ENCODE measurements around the gene GPC6. TPM values are rescaled to one million over a fixed set of nuclear protein-coding genes. Genes with fewer than 3 reads are reported as not detected.

GPC6 gene
- polyA plus RNA-seq, 1 donor from 2014 or later = 9.0 TPM

- Histone ChIP-seq H4K20me1 (ENCODE audit: insufficient read depth) (no peaks in the 10 kb centered on the region), H3K36me3 (ENCODE audit: insufficient read depth, low read length) (no peaks in the 10 kb centered on the region), H3F3A (ENCODE audit: insufficient read depth, low read length, poor library complexity, severe bottlenecking) (no peaks in the 10 kb centered on the region), H3K27me3 (ENCODE audit: insufficient read depth, low read depth, low read length) (no peaks in the 10 kb centered on the region), H3K9me2 (ENCODE audit: insufficient read depth, low read length) (no peaks in the 10 kb centered on the region), H3K27ac (ENCODE audit: low read length) (no peak overlapping the region), H3K9ac (ENCODE audit: low read length) (no peak overlapping the region), H3K79me2 (replicated peaks; ENCODE audit: insufficient read depth, low read length) (peaks cover 4% of the 10 kb centered on the region), H3K4me3 (ENCODE audit: low read length) (no peak overlapping the region), H2AFZ (ENCODE audit: low read depth, low read length) (no peak overlapping the region), H3K4me2 (ENCODE audit: low read length) (no peak overlapping the region), H3K9me3 (ENCODE audit: low read length) (no peaks in the 10 kb centered on the region)
- TF ChIP-seq SMC3 (conservative IDR thresholded peaks at IDR 0.05; ENCODE audit: poor library complexity) = no peak
- no peak for TF ChIP-seq POLR2AphosphoS5 (IDR thresholded peaks at IDR 0.05)
- TF ChIP-seq TAF1 (IDR thresholded peaks at IDR 0.05; ENCODE audit: low read depth) = no peak
- no peak for TF ChIP-seq REST (IDR thresholded peaks at IDR 0.05; ENCODE audit: borderline replicate concordance)
- TF ChIP-seq EP300 (conservative IDR thresholded peaks at IDR 0.05; ENCODE audit: poor library complexity, severe bottlenecking) = no peak
- no peak for TF ChIP-seq EZH2 (IDR thresholded peaks at IDR 0.05; ENCODE audit: borderline replicate concordance, insufficient read depth, low read length, poor library complexity, severe bottlenecking)
- TF ChIP-seq RAD21 (conservative IDR thresholded peaks at IDR 0.05) = no peak
- no peak for TF ChIP-seq MXI1 (conservative IDR thresholded peaks at IDR 0.05; ENCODE audit: poor library complexity, severe bottlenecking)
Observed at GRCh38 chr13:93264876-93265275, 38.3 kb downstream of the GPC6 start.

- TF ChIP-seq CTCF (IDR thresholded peaks at IDR 0.05; ENCODE audit: poor library complexity, severe bottlenecking) = no peak
- no peak for TF ChIP-seq RAD21 (conservative IDR thresholded peaks at IDR 0.05)
- no peak for TF ChIP-seq POLR2AphosphoS5 (IDR thresholded peaks at IDR 0.05)
- no peak for TF ChIP-seq TAF1 (IDR thresholded peaks at IDR 0.05; ENCODE audit: low read depth)
- TF ChIP-seq REST (IDR thresholded peaks at IDR 0.05; ENCODE audit: borderline replicate concordance) = no peak
- no peak for TF ChIP-seq MXI1 (conservative IDR thresholded peaks at IDR 0.05; ENCODE audit: poor library complexity, severe bottlenecking)
- no peak for TF ChIP-seq EP300 (conservative IDR thresholded peaks at IDR 0.05; ENCODE audit: poor library complexity, severe bottlenecking)
- no peak for TF ChIP-seq EZH2 (IDR thresholded peaks at IDR 0.05; ENCODE audit: borderline replicate concordance, insufficient read depth, low read length, poor library complexity, severe bottlenecking)
- TF ChIP-seq SMC3 (conservative IDR thresholded peaks at IDR 0.05; ENCODE audit: poor library complexity) = no peak
Observed at GRCh38 chr13:93265800-93266199, 39.2 kb downstream of the GPC6 start.

More at GRCh38 chr13:93265800-93266199, 39.2 kb downstream of the GPC6 start:
- Histone ChIP-seq H3K9me2 (ENCODE audit: insufficient read depth, low read length) (no peaks in the 10 kb centered on the region), H2AFZ (ENCODE audit: low read depth, low read length) (no peak overlapping the region), H3K4me2 (ENCODE audit: low read length) (no peak overlapping the region), H3K27me3 (ENCODE audit: insufficient read depth, low read depth, low read length) (no peaks in the 10 kb centered on the region), H3K4me3 (ENCODE audit: low read length) (no peak overlapping the region), H3K9me3 (ENCODE audit: low read length) (no peaks in the 10 kb centered on the region), H3K9ac (ENCODE audit: low read length) (no peak overlapping the region), H3K79me2 (replicated peaks; ENCODE audit: insufficient read depth, low read length) (peaks cover 4% of the 10 kb centered on the region), H3F3A (ENCODE audit: insufficient read depth, low read length, poor library complexity, severe bottlenecking) (no peaks in the 10 kb centered on the region), H3K27ac (ENCODE audit: low read length) (no peak overlapping the region), H4K20me1 (ENCODE audit: insufficient read depth) (no peaks in the 10 kb centered on the region), H3K36me3 (ENCODE audit: insufficient read depth, low read length) (no peaks in the 10 kb centered on the region)

Measured in neural cell (in vitro differentiated cells).